H1 (cell line): ENCODE results near the gene ZFPL1.

Source experiments
- ATF2 ChIP-seq: IDR thresholded peaks from 2 replicates; pipeline ENCODE4 v1.6.1; 2012; ENCODE audit warnings: low read length, inconsistent platforms
- CHD2 ChIP-seq: IDR thresholded peaks from 2 replicates; pipeline ENCODE4 v1.6.1; 2012; ENCODE audit warnings: low read length, improper control_type of control experiment
- CHD7 ChIP-seq: fragments of 300-600 bp; sonication (generic); IDR thresholded peaks from 2 replicates; pipeline ENCODE4 v1.7.1; 2012; ENCODE audit warnings: low read length, moderate library complexity, mild to moderate bottlenecking, inconsistent platforms; ENCODE audit not compliant: insufficient replicate concordance
- CTBP2 ChIP-seq: IDR thresholded peaks from 2 replicates; pipeline ENCODE4 v1.7.0; 2011; ENCODE audit warnings: borderline replicate concordance, mild to moderate bottlenecking, moderate library complexity, mixed read lengths, low read length; ENCODE audit not compliant: insufficient read depth, insufficient read length
- CTCF ChIP-seq, 3 experiments: IDR thresholded peaks; 1 replicate in 2 of 3; 2 replicates in 1 of 3; pipeline versions ENCODE4 v1.5.1 to v1.6.1; 2011; ENCODE audit warnings: low read length in 3 of 3, mild to moderate bottlenecking in 3 of 3, inconsistent platforms in 2 of 3, low read depth in 1 of 3, moderate library complexity in 1 of 3; ENCODE audit not compliant: insufficient read depth in 1 of 3; ENCODE audit errors: control extremely low read depth in 1 of 3
- EZH2 ChIP-seq: fragments of 200-600 bp; sonication (generic); IDR thresholded peaks from 2 replicates; pipeline ENCODE4 v1.7.1; 2012; ENCODE audit warnings: low read depth, mild to moderate bottlenecking, moderate library complexity, low read length, inconsistent platforms; ENCODE audit not compliant: severe bottlenecking
- GABPA ChIP-seq: IDR thresholded peaks from 2 replicates; pipeline ENCODE4 v1.6.1; 2011; ENCODE audit warnings: mild to moderate bottlenecking, low read length, moderate library complexity, borderline replicate concordance; ENCODE audit not compliant: insufficient read depth
- GTF2F1 ChIP-seq: IDR thresholded peaks from 2 replicates; pipeline ENCODE4 v1.6.1; 2012; ENCODE audit warnings: low read depth, low read length, improper control_type of control experiment, borderline replicate concordance
- HDAC2 ChIP-seq, 2 experiments: fragments of 300-600 bp in 1 of 2; sonication (generic) in 1 of 2; IDR thresholded peaks; 2 replicates each; pipeline ENCODE4 v1.6.1; 2011 to 2012; ENCODE audit warnings: low read depth in 2 of 2, low read length in 2 of 2, mild to moderate bottlenecking in 2 of 2, moderate library complexity in 2 of 2, borderline replicate concordance in 1 of 2, inconsistent platforms in 1 of 2
- NRF1 ChIP-seq: IDR thresholded peaks from 2 replicates; pipeline ENCODE4 v1.6.1; 2011; ENCODE audit warnings: mild to moderate bottlenecking, low read depth, low read length, improper control_type of control experiment
- POLR2A ChIP-seq, 2 experiments: IDR thresholded peaks; 1 replicate in 1 of 2; 2 replicates in 1 of 2; pipeline ENCODE4 v1.6.1; 2011; ENCODE audit warnings: low read depth in 2 of 2, low read length in 2 of 2, mild to moderate bottlenecking in 2 of 2; ENCODE audit errors: control extremely low read depth in 1 of 2
- RAD21 ChIP-seq, 2 experiments: IDR thresholded peaks in 1 of 2; conservative IDR thresholded peaks in 1 of 2; 2 replicates each; pipeline ENCODE4 v1.6.1; 2011; ENCODE audit warnings: low read depth in 2 of 2, low read length in 2 of 2, improper control_type of control experiment in 1 of 2, inconsistent platforms in 1 of 2, mild to moderate bottlenecking in 1 of 2, moderate library complexity in 1 of 2
- TAF1 ChIP-seq: IDR thresholded peaks from 2 replicates; pipeline ENCODE4 v1.6.1; 2011; ENCODE audit warnings: mild to moderate bottlenecking, low read depth, low read length
- ZNF274 ChIP-seq: IDR thresholded peaks from 2 replicates; pipeline ENCODE4 v1.7.0; 2012; ENCODE audit warnings: low read length, borderline replicate concordance; ENCODE audit errors: extremely low read depth

- TF ChIP-seq CTCF (IDR thresholded peaks at IDR 0.05; ENCODE audit: control extremely low read depth in 1 of 3, insufficient read depth in 1 of 3, low read depth in 1 of 3, low read length in 3 of 3) (no peak), ATF2 (no peak), POLR2A (IDR thresholded peaks at IDR 0.05; ENCODE audit: control extremely low read depth in 1 of 2, low read depth in 2 of 2, low read length in 2 of 2) (no peak), CHD7 (no peak), GABPA (no peak), TAF1 (no peak), ZNF274 (no peak), CHD2 (no peak), EZH2 (no peak), CTBP2 (no peak), RAD21 (IDR thresholded peaks at IDR 0.05 in 1 of 2, conservative IDR thresholded peaks at IDR 0.05 in 1 of 2; ENCODE audit: low read depth in 2 of 2, low read length in 2 of 2) (no peak), GTF2F1 (no peak), HDAC2 (IDR thresholded peaks at IDR 0.05; ENCODE audit: borderline replicate concordance in 1 of 2, low read depth in 2 of 2, low read length in 2 of 2) (no peak), NRF1 (no peak)
These were observed 2.8 kb downstream of the ZFPL1 start for GRCh38 chr11:65086809-65087208.
